ENCODE measurements around the gene AUTS2.

Gene AUTS2

GRCh38 chr7:70063371-70063770 lies 465.1 kb downstream of the AUTS2 start:
- Histone ChIP-seq H3K27ac (ENCODE audit: poor library complexity, severe bottlenecking) (no peak overlapping the region), H3K36me3 (ENCODE audit: low read depth) (no peaks in the 10 kb centered on the region), H3K27me3 (ENCODE audit: insufficient read depth, poor library complexity, severe bottlenecking) (no peaks in the 10 kb centered on the region), H3K4me3 (ENCODE audit: severe bottlenecking) (no peak overlapping the region), H3K9me3 (ENCODE audit: severe bottlenecking) (no peaks in the 10 kb centered on the region), H3K4me1 (ENCODE audit: insufficient read depth, poor library complexity, severe bottlenecking) (no peaks in the 10 kb centered on the region)
- no peak for ATAC-seq (ENCODE audit: low read depth)
- no peak for DNase-seq (ENCODE audit: low spot score)
- TF ChIP-seq CTCF (IDR thresholded peaks at IDR 0.05; ENCODE audit: poor library complexity, severe bottlenecking) = no peak

DNA sequence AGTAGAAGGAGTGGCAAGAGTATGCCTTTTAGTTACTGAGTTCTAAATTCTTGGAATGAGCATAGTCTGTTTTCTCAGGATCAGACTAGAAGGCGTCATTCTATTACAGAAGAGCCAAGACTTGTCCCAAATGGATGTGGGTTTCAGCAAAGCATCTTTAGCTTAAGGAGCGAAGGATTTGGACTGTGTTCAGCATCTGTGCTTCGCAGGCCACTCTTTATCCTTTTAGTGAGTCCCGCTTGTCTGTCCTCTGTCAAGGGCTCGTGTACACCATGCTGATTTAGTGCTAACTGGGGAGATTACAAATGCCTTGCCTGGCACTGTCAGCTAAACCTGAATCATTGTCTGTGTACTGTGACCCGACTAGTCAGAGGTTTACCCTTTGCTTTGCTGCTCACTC lies 465.7 kb downstream of the AUTS2 start:
- DNase-seq (ENCODE audit: low spot score) (no peak), ATAC-seq (ENCODE audit: low read depth) (no peak)
- no peaks in the 10 kb centered on the region for H3K27me3 ChIP-seq (ENCODE audit: insufficient read depth, poor library complexity, severe bottlenecking)
- TF ChIP-seq CTCF (IDR thresholded peaks at IDR 0.05; ENCODE audit: poor library complexity, severe bottlenecking) = no peak
- H3K9me3 ChIP-seq (ENCODE audit: severe bottlenecking) = no peaks in the 10 kb centered on the region
- H3K27ac ChIP-seq (ENCODE audit: poor library complexity, severe bottlenecking) = no peak overlapping the region
- H3K36me3 ChIP-seq (ENCODE audit: low read depth) = no peaks in the 10 kb centered on the region
- H3K4me3 ChIP-seq (ENCODE audit: severe bottlenecking) = no peak overlapping the region
- H3K4me1 ChIP-seq (ENCODE audit: insufficient read depth, poor library complexity, severe bottlenecking) = no peaks in the 10 kb centered on the region

- ATAC-seq (ENCODE audit: low read depth) (no peak), DNase-seq (ENCODE audit: low spot score) (no peak)
- H3K36me3 ChIP-seq (ENCODE audit: low read depth) = no peaks in the 10 kb centered on the region
- H3K4me1 ChIP-seq (ENCODE audit: insufficient read depth, poor library complexity, severe bottlenecking) = no peaks in the 10 kb centered on the region
- no peak overlapping the region for H3K4me3 ChIP-seq (ENCODE audit: severe bottlenecking)
- no peak overlapping the region for H3K27ac ChIP-seq (ENCODE audit: poor library complexity, severe bottlenecking)
- no peaks in the 10 kb centered on the region for H3K9me3 ChIP-seq (ENCODE audit: severe bottlenecking)
- TF ChIP-seq CTCF (IDR thresholded peaks at IDR 0.05; ENCODE audit: poor library complexity, severe bottlenecking) = no peak
- no peaks in the 10 kb centered on the region for H3K27me3 ChIP-seq (ENCODE audit: insufficient read depth, poor library complexity, severe bottlenecking)
These were observed 468.6 kb downstream of the AUTS2 start for GRCh38 chr7:70066844-70067243.

GRCh38 chr7:70068531-70068930 lies 470.3 kb downstream of the AUTS2 start:
- Histone ChIP-seq H3K27me3 (ENCODE audit: insufficient read depth, poor library complexity, severe bottlenecking) (no peaks in the 10 kb centered on the region), H3K36me3 (ENCODE audit: low read depth) (no peaks in the 10 kb centered on the region), H3K27ac (ENCODE audit: poor library complexity, severe bottlenecking) (no peak overlapping the region), H3K4me3 (ENCODE audit: severe bottlenecking) (no peak overlapping the region), H3K4me1 (ENCODE audit: insufficient read depth, poor library complexity, severe bottlenecking) (no peaks in the 10 kb centered on the region), H3K9me3 (ENCODE audit: severe bottlenecking) (no peaks in the 10 kb centered on the region)
- DNase-seq (ENCODE audit: low spot score) (no peak), ATAC-seq (ENCODE audit: low read depth) (no peak)
- TF ChIP-seq CTCF (IDR thresholded peaks at IDR 0.05; ENCODE audit: poor library complexity, severe bottlenecking) = no peak

DNA sequence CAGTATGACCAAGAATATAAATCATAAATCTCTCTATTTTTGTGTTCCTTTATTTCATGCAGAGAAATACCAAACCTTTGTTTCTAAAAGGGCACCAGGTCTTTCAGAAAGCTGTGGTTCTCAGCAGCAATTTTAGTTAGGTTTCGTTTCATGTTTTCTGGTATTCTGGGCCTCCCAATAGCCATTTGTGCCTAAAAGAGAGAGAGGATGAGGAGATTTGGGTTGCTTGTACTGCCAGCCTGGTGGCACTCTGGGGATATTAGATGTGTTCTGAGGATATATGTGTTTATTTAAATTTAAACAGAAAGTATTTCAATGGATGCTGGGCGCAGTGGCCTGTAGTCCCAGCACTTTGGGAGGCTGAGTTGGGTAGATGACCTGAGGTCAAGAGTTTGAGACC lies 471.7 kb downstream of the AUTS2 start:
- Histone ChIP-seq H3K27ac (ENCODE audit: poor library complexity, severe bottlenecking) (no peak overlapping the region), H3K27me3 (ENCODE audit: insufficient read depth, poor library complexity, severe bottlenecking) (no peaks in the 10 kb centered on the region), H3K36me3 (ENCODE audit: low read depth) (no peaks in the 10 kb centered on the region), H3K4me3 (ENCODE audit: severe bottlenecking) (no peak overlapping the region), H3K9me3 (ENCODE audit: severe bottlenecking) (no peaks in the 10 kb centered on the region), H3K4me1 (ENCODE audit: insufficient read depth, poor library complexity, severe bottlenecking) (no peaks in the 10 kb centered on the region)
- DNase-seq (ENCODE audit: low spot score) (no peak), ATAC-seq (ENCODE audit: low read depth) (no peak)
- no peak for TF ChIP-seq CTCF (IDR thresholded peaks at IDR 0.05; ENCODE audit: poor library complexity, severe bottlenecking)
